Measurements from ENCODE around the gene GPR137B. TPM values are rescaled to one million over a fixed set of nuclear protein-coding genes. Genes with fewer than 3 reads are reported as not detected.

GPR137B gene
- total and polyA plus RNA-seq, 2 experiments from 2014 or later = 13.0 to 15.5 TPM

- TF ChIP-seq EZH2 (IDR thresholded peaks at IDR 0.05; ENCODE audit: borderline replicate concordance) (no peak), EZH2phosphoT487 (IDR thresholded peaks at IDR 0.05; ENCODE audit: low read depth, severe bottlenecking, unreplicated experiment) (no peak), CTCF (IDR thresholded peaks at IDR 0.05; ENCODE audit: poor library complexity) (no peak)
- no peak overlapping the region for H3K27ac ChIP-seq
- no peak overlapping the region for H2AFZ ChIP-seq
- no peaks in the 10 kb centered on the region for H3K9me2 ChIP-seq (replicated peaks; ENCODE audit: insufficient read depth)
- DNase-seq (ENCODE audit: low spot score) = no peak
- 74% methylated on average over 18 of the region's 18 CpGs for WGBS (ENCODE audit: low lambda C conversion rate, missing lambda C conversion rate)
- no peaks in the 10 kb centered on the region for H3K79me2 ChIP-seq
- H3K9me3 ChIP-seq (ENCODE audit: low read depth) = no peaks in the 10 kb centered on the region
- H3K4me2 ChIP-seq = no peak overlapping the region
- H3K4me3 ChIP-seq = no peak overlapping the region
- no peaks in the 10 kb centered on the region for H3K36me3 ChIP-seq (replicated peaks; ENCODE audit: insufficient read depth, low read depth)
- no peaks in the 10 kb centered on the region for H4K20me1 ChIP-seq (ENCODE audit: insufficient read depth, poor library complexity, severe bottlenecking)
- H3K4me1 ChIP-seq (ENCODE audit: insufficient read depth) = no peaks in the 10 kb centered on the region
- H3K27me3 ChIP-seq = no peaks in the 10 kb centered on the region
These were observed 34.3 kb downstream of the GPR137B start for GRCh38 chr1:236176337-236177336.

DNA sequence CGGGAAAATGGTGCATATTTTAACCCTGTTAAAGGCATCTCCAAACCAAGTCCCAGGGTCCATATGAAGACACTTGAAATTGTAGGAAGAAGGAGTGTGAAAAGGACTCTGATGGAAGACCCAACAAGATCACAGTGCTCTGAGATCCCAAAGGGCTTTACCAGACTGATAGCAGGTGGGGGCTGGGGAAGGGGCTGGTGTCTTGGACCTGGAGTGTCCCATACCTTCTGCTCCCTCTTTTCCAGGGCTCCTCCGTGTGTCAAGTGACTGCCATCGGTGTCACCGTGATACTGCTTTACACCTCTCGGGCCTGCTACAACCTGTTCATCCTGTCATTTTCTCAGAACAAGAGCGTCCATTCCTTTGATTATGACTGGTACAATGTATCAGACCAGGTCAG is 37.3 kb downstream of the GPR137B start:
- 95% methylated on average over 6 of the region's 6 CpGs for WGBS (ENCODE audit: low lambda C conversion rate, missing lambda C conversion rate)
- Histone ChIP-seq H3K4me3 (no peak overlapping the region), H3K79me2 (no peaks in the 10 kb centered on the region), H3K4me1 (ENCODE audit: insufficient read depth) (no peaks in the 10 kb centered on the region), H3K9me3 (ENCODE audit: low read depth) (no peaks in the 10 kb centered on the region), H3K27ac (no peak overlapping the region), H3K27me3 (no peaks in the 10 kb centered on the region), H3K9me2 (replicated peaks; ENCODE audit: insufficient read depth) (no peaks in the 10 kb centered on the region), H4K20me1 (ENCODE audit: insufficient read depth, poor library complexity, severe bottlenecking) (no peaks in the 10 kb centered on the region), H3K36me3 (replicated peaks; ENCODE audit: insufficient read depth, low read depth) (no peaks in the 10 kb centered on the region), H2AFZ (no peak overlapping the region), H3K4me2 (no peak overlapping the region)
- no peak for DNase-seq (ENCODE audit: low spot score)
- TF ChIP-seq EZH2phosphoT487 (IDR thresholded peaks at IDR 0.05; ENCODE audit: low read depth, severe bottlenecking, unreplicated experiment) (no peak), CTCF (IDR thresholded peaks at IDR 0.05; ENCODE audit: poor library complexity) (no peak), EZH2 (IDR thresholded peaks at IDR 0.05; ENCODE audit: borderline replicate concordance) (no peak)

GRCh38 chr1:236181059-236181458 is 38.7 kb downstream of the GPR137B start:
- Histone ChIP-seq H3K9me3 (ENCODE audit: low read depth) (no peaks in the 10 kb centered on the region), H3K4me3 (no peak overlapping the region), H3K4me1 (ENCODE audit: insufficient read depth) (no peaks in the 10 kb centered on the region), H3K4me2 (no peak overlapping the region), H2AFZ (no peak overlapping the region), H3K27me3 (no peaks in the 10 kb centered on the region), H3K9me2 (replicated peaks; ENCODE audit: insufficient read depth) (no peaks in the 10 kb centered on the region), H4K20me1 (ENCODE audit: insufficient read depth, poor library complexity, severe bottlenecking) (no peaks in the 10 kb centered on the region), H3K27ac (no peak overlapping the region), H3K79me2 (no peaks in the 10 kb centered on the region), H3K36me3 (replicated peaks; ENCODE audit: insufficient read depth, low read depth) (no peaks in the 10 kb centered on the region)
- TF ChIP-seq EZH2 (IDR thresholded peaks at IDR 0.05; ENCODE audit: borderline replicate concordance) (no peak), CTCF (IDR thresholded peaks at IDR 0.05; ENCODE audit: poor library complexity) (no peak), EZH2phosphoT487 (IDR thresholded peaks at IDR 0.05; ENCODE audit: low read depth, severe bottlenecking, unreplicated experiment) (no peak)
- DNase-seq (ENCODE audit: low spot score) = no peak
- 89% methylated on average over 3 of the region's 3 CpGs for WGBS (ENCODE audit: low lambda C conversion rate, missing lambda C conversion rate)

Data from hepatocyte (in vitro differentiated cells).